Measurements from ENCODE around the gene NOC4L. TPM values are rescaled to one million over a fixed set of nuclear protein-coding genes. Genes with fewer than 3 reads are reported as not detected.
"Not testable (repeated sequence)": the region's sequence is repeated elsewhere in the genome, so short reads cannot be mapped to it uniquely, and the experiment has no call there.

Gene NOC4L
- total RNA-seq, 2 experiments from 2014 or later, result 54.2 to 59.2 TPM

- Mint-ChIP-seq H3K27me3 (no peaks in the 10 kb centered on the region), H3K27ac (no peak overlapping the region), H3K4me3 (no peak overlapping the region), H3K36me3 (peaks cover 11% of the 10 kb centered on the region), H3K9me3 (no peaks in the 10 kb centered on the region), H3K4me1 (no peaks in the 10 kb centered on the region)
- DNase-seq, result no peak
These were observed 10.2 kb upstream of the NOC4L start for GRCh38 chr12:132133952-132134652.

GRCh38 chr12:132134653-132135183 is 9.5 kb upstream of the NOC4L start:
- H3K4me3 Mint-ChIP-seq, H3K27ac Mint-ChIP-seq: not testable (repeated sequence)

GRCh38 chr12:132136226-132136625 is 8.0 kb upstream of the NOC4L start:
- H3K36me3 Mint-ChIP-seq, H3K27ac Mint-ChIP-seq, DNase-seq, H3K27me3 Mint-ChIP-seq, H3K9me3 Mint-ChIP-seq, H3K4me1 Mint-ChIP-seq: not testable (repeated sequence)
- peak overlapping the region; percentile 11 for H3K4me3 Mint-ChIP-seq

More at GRCh38 chr12:132134653-132135183, 9.5 kb upstream of the NOC4L start:
- H3K4me1 Mint-ChIP-seq, H3K9me3 Mint-ChIP-seq, DNase-seq, H3K27me3 Mint-ChIP-seq: not testable (repeated sequence)
- H3K36me3 Mint-ChIP-seq, result peaks cover 11% of the 10 kb centered on the region

- Mint-ChIP-seq H3K4me3 (no peak overlapping the region), H3K27ac (no peak overlapping the region), H3K36me3 (peaks cover 12% of the 10 kb centered on the region), H3K4me1 (no peaks in the 10 kb centered on the region), H3K27me3 (no peaks in the 10 kb centered on the region), H3K9me3 (no peaks in the 10 kb centered on the region)
- DNase-seq, result no peak
These were observed 6.7 kb upstream of the NOC4L start for GRCh38 chr12:132137483-132138125.

GRCh38 chr12:132138941-132139871 is 5.1 kb upstream of the NOC4L start:
- DNase-seq, result no peak
- no peaks in the 10 kb centered on the region for H3K27me3 Mint-ChIP-seq
- H3K9me3 Mint-ChIP-seq, result no peaks in the 10 kb centered on the region
- H3K36me3 Mint-ChIP-seq, result peaks cover 17% of the 10 kb centered on the region
- H3K27ac Mint-ChIP-seq, result peak overlapping the region; percentile 70
- H3K4me1 Mint-ChIP-seq, result peaks cover 3% of the 10 kb centered on the region
- no peak overlapping the region for H3K4me3 Mint-ChIP-seq

- H3K27ac Mint-ChIP-seq, result no peak overlapping the region
- no peak for DNase-seq
- peaks cover 4% of the 10 kb centered on the region for H3K4me1 Mint-ChIP-seq
- H3K9me3 Mint-ChIP-seq, result no peaks in the 10 kb centered on the region
- no peaks in the 10 kb centered on the region for H3K27me3 Mint-ChIP-seq
- H3K4me3 Mint-ChIP-seq, result no peak overlapping the region
- H3K36me3 Mint-ChIP-seq, result peaks cover 18% of the 10 kb centered on the region
These were observed 4.3 kb upstream of the NOC4L start for GRCh38 chr12:132139912-132140311.

- Mint-ChIP-seq H3K27me3 (no peaks in the 10 kb centered on the region), H3K36me3 (peaks cover 18% of the 10 kb centered on the region), H3K27ac (no peak overlapping the region), H3K4me1 (peaks cover 8% of the 10 kb centered on the region), H3K9me3 (no peaks in the 10 kb centered on the region), H3K4me3 (no peak overlapping the region)
- no peak for DNase-seq
These were observed 3.8 kb upstream of the NOC4L start for GRCh38 chr12:132140501-132140900.

- Mint-ChIP-seq H3K4me3 (no peak overlapping the region), H3K27ac (no peak overlapping the region), H3K27me3 (no peaks in the 10 kb centered on the region), H3K4me1 (peaks cover 15% of the 10 kb centered on the region), H3K9me3 (no peaks in the 10 kb centered on the region), H3K36me3 (peaks cover 20% of the 10 kb centered on the region)
- DNase-seq, result no peak
These were observed 3.1 kb upstream of the NOC4L start for GRCh38 chr12:132140918-132141841.

GRCh38 chr12:132141976-132142678 is 2.1 kb upstream of the NOC4L start:
- no peaks in the 10 kb centered on the region for H3K27me3 Mint-ChIP-seq
- H3K4me3 Mint-ChIP-seq, result peak overlapping the region; percentile 94
- peak overlapping the region; percentile 25 for H3K27ac Mint-ChIP-seq
- no peak for DNase-seq
- peaks cover 22% of the 10 kb centered on the region for H3K36me3 Mint-ChIP-seq
- peaks cover 21% of the 10 kb centered on the region for H3K4me1 Mint-ChIP-seq
- no peaks in the 10 kb centered on the region for H3K9me3 Mint-ChIP-seq

- Mint-ChIP-seq H3K4me3 (peak overlapping the region; percentile 94), H3K9me3 (no peaks in the 10 kb centered on the region), H3K27ac (peak overlapping the region; percentile 81), H3K4me1 (peaks cover 21% of the 10 kb centered on the region), H3K27me3 (no peaks in the 10 kb centered on the region), H3K36me3 (peaks cover 20% of the 10 kb centered on the region)
- no peak for DNase-seq
These were observed 1.4 kb upstream of the NOC4L start for GRCh38 chr12:132142679-132143335.

GRCh38 chr12:132143336-132144071 is 753 bp upstream of the NOC4L start:
- Mint-ChIP-seq H3K9me3 (no peaks in the 10 kb centered on the region), H3K27ac (peak overlapping the region; percentile 81), H3K36me3 (peaks cover 22% of the 10 kb centered on the region), H3K27me3 (no peaks in the 10 kb centered on the region), H3K4me1 (peaks cover 21% of the 10 kb centered on the region), H3K4me3 (peak overlapping the region; percentile 94)
- peak; percentile 47 for DNase-seq

GRCh38 chr12:132144810-132145168 is 532 bp downstream of the NOC4L start:
- peaks cover 17% of the 10 kb centered on the region for H3K36me3 Mint-ChIP-seq
- no peaks in the 10 kb centered on the region for H3K9me3 Mint-ChIP-seq
- H3K4me1 Mint-ChIP-seq, result peaks cover 21% of the 10 kb centered on the region
- peak overlapping the region; percentile 90 for H3K4me3 Mint-ChIP-seq
- no peak for DNase-seq
- H3K27ac Mint-ChIP-seq, result peak overlapping the region; percentile 74
- H3K27me3 Mint-ChIP-seq, result no peaks in the 10 kb centered on the region

- H3K4me1 Mint-ChIP-seq, result peaks cover 21% of the 10 kb centered on the region
- no peaks in the 10 kb centered on the region for H3K27me3 Mint-ChIP-seq
- no peaks in the 10 kb centered on the region for H3K9me3 Mint-ChIP-seq
- peak overlapping the region; percentile 90 for H3K4me3 Mint-ChIP-seq
- H3K27ac Mint-ChIP-seq, result peak overlapping the region; percentile 74
- peaks cover 17% of the 10 kb centered on the region for H3K36me3 Mint-ChIP-seq
- DNase-seq, result no peak
These were observed 1.1 kb downstream of the NOC4L start for GRCh38 chr12:132145334-132145733.
